Umbilical cord (tissue), 2 donors: Measurements from ENCODE around the gene PAN3. TPM values are rescaled to one million over a fixed set of nuclear protein-coding genes. Genes with fewer than 3 reads are reported as not detected.

Experiments
- DNase-seq: peaks from one replicate; pipeline ENCODE4 v3.0.0-alpha.2; 2015; ENCODE audit warnings: low spot score
- total RNA-seq: library from RNA; depleted of rRNA; stranded (reverse); fragments of >200 nt; gene quantifications from one replicate; pipeline ENCODE4 v1.2.3, GENCODE V29; 2014; ENCODE audit warnings: low replicate concordance; ENCODE audit not compliant: insufficient read depth

Gene PAN3
- total RNA-seq, 1 donor from 2014 or later: 27.4 TPM

DNA sequence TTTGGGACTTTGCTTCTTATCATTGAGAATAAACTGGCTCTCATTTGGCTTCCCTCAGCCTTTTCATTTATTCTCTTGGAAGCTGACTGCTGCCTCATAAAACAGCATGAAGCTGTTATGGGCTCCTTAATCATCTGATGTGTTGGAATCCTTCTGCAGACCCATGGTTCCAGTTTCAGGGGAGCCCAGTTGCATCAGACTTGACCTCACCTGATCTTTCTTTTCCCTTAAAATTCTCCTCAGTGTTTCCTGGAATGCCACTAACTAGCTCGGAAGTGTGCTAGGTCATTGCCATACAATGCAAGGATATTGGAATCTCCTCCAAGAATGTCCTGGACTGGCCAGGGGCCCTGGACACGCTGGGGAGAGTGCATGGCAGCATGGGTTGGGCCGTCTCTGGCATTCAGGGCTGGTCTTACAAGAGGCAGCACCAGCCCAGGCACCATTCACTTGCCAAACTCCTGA lies 197.9 kb downstream of the PAN3 start:
- no peak for DNase-seq

DNA sequence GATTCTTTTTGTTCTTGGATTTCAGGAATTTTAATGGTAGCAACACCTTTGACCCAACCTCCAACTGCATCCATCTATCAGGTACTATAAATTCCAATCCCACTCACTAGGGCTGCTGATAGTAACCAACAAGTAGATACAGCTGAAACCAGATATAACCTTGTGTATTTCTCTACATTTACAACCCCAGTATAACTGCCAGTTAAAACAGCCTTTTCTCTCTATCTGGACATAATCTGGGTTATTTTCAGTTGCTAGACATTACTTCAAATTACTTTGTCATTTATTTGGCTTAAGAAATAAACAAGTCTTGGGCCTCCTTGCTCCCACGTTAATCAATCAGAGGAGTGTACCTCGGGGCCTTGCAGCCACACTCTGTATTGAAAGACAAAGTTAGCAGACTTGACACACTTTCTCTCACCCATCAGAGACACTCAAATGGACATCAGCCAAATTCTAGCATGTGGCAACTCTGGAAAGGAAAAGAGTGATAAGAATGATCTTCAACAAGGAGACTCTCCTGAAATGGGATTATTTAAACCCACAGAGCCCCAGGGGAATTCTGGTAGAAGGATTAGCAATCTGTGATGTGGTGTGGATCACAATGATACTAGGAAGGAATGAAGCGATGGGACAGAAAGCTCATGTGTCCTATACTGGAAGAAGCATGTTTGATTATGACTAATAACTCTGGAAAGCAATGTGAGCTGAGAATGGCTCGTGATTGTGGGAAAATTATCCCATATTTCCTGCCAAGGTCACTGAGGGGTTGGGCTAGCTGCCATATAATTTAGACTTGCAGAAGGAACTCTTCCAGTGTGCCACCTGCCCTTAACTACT lies 199.0 kb downstream of the PAN3 start:
- peak; percentile 62 for DNase-seq

DNA sequence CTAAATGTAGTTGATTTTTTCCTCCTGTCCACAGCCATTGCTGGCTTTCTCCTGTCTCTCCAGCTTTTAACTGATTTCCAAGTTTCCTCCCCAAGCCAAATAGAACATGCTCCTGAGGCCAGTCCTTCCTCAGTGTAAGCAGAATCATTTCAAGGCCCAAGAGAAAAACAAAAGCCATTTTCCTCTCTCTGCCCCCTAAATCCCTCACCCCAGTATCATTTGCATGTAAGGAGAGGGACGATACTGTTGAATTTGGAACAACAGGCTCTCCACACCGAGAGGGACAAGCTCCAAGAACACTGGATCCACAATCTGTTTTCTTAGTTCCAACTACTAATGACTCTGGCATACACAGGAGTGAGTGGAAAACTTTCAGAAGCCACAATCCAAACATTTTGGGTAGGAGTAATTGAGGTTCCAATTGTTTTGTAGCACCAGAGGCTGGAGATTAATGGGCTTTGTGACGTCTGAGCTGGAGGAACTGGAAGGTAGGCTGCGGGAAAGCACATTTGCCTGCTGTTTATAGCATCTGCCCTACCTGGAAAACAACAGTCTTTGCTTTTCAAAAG lies 199.7 kb downstream of the PAN3 start:
- no peak for DNase-seq

DNA sequence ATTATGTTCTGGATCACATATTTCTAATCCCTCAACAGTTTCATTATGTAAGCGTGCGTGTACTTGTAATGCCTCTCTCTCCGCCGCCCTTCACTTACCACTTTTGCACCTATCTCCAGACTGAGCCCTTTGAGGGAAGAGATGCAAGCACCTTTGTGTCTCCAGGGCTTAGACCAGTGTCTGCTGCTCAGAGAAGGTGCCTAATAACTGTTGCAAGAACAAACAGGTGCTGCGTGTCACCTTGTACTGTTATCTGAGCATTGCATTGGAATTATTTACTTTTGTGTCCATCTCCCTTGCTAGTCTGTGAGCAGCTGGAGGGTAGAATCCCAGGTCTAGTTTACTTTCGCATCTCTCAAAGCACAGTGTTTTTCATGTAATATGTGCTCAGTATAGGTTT lies 200.4 kb downstream of the PAN3 start:
- DNase-seq: no peak

DNA sequence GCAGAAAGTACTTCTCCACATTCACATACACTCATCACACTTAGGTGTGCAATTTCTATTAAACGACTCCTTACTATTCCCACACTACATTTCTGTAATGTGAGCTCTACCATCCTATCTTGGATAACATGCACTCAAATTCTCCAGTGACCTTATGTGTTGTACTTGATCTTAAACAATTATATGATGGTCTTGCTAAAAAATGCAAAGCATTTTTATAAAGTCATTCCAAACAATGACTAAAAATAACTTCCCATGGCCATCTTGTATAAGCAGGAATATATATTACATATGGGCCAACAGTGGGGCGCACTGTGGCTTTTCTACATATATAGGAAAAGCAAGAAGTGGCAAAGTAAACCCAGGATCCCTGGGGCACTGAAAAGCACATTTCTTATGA lies 201.1 kb downstream of the PAN3 start:
- no peak for DNase-seq

DNA sequence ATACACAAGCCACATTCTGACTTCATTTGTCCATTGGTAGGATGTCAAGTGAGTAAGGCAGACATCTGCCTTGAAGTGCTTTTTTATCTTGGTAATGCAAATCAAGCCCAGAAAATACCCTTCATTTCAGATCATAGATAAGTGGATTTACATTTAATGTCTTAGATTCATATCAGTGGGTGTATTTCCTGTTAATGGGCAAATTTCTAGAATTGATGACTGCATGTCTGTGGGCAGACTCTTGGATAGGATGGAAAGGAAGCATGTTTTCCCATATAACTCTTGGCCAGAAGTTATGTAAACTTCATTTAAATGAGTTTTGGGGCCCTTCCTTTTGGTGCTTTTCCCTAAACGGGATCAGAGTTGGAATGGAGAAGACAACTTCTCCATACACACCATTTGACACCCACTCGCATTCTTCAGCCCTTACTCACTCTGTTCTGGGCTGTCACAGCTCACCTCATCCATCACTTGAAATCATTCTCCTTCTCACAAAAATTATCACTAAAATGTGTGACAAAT lies 202.0 kb downstream of the PAN3 start:
- DNase-seq: no peak

DNA sequence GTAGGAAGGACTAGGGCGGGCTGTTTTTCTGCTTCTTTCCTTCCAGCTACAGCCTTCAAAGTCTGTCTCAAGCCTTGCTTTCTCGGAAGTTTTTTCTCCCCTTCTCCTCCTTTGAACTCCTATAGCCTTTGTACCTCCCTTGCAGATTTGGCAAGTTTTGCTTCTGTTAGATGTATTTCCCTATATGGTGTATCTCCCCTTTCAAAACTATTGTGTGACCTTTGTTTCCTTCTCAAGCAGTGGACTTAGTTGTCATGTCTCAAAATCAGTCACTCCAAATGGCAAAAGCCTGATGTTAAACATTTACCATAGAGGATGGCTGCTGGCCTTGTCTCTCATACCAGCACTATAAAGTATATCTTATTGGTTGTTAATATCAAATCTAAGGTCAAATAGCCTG lies 203.9 kb downstream of the PAN3 start:
- no peak for DNase-seq

DNA sequence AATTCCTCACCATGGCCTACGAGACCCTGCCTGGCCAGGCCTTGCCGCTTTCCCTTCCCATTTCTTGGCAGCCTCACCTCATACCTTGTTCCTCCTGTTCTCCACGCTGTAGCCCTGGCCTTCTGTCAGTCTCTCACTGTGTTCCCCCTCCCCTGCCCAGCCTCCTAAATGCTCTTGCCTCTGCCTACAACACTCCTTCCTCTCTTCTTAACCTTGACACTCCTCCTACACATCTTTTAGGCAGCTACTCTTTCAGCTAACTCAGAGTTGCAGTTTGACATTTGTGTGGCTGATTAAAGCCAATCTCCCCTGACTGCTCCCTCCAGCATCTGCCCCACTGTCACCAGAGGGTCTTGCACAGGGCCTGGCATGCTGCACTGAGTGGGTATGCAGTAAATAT lies 205.8 kb downstream of the PAN3 start:
- DNase-seq: no peak

Other genes starting within 250 kb of the PAN3 start
- 2.6 TPM for gene PDX1, start 218.5 kb upstream of the PAN3 start, total RNA-seq
- gene CDX2, start 169.2 kb upstream of the PAN3 start, total RNA-seq: 0.24 TPM
- gene URAD, start 149.9 kb upstream of the PAN3 start, total RNA-seq: not detected
- not detected for gene FLT3, start 38.0 kb upstream of the PAN3 start, total RNA-seq